Colonic mucosa (tissue), 4 donors: ENCODE results near the gene ABCG1. TPM values are rescaled to one million over a fixed set of nuclear protein-coding genes. Genes with fewer than 3 reads are reported as not detected.

Experiments
- DNase-seq: peaks from one replicate; pipeline ENCODE4 v3.0.0-alpha.2; 2020
- H3K27ac ChIP-seq: fragments of 200-600 bp; one replicate; pipeline ENCODE4 v1.8.0; 2021
- H3K27me3 ChIP-seq: fragments of 200-600 bp; one replicate; pipeline ENCODE4 v1.8.0; 2021
- H3K36me3 ChIP-seq: fragments of 200-600 bp; one replicate; pipeline ENCODE4 v1.8.0; 2021
- H3K4me1 ChIP-seq: fragments of 200-600 bp; one replicate; pipeline ENCODE4 v1.8.0; 2021; ENCODE audit warnings: mild to moderate bottlenecking
- H3K4me3 ChIP-seq: fragments of 200-600 bp; one replicate; pipeline ENCODE4 v1.8.0; 2021
- H3K9ac ChIP-seq, 2 donors: one replicate each; pipeline ENCODE4 v1.7.0; 2013; ENCODE audit warnings: control low read depth in 2 of 2, low read depth in 2 of 2, low read length in 2 of 2
- H3K9me3 ChIP-seq: fragments of 200-600 bp; one replicate; pipeline ENCODE4 v1.8.0; 2021
- CTCF ChIP-seq: fragments of 200-600 bp; IDR thresholded peaks from one replicate; pipeline ENCODE4 v1.8.0; 2022; ENCODE audit warnings: antibody characterized with exemption, mild to moderate bottlenecking
- intact Hi-C: fragments of 100-400 bp; cut with DNase I; formaldehyde crosslinking; loops from one replicate; pipeline ENCODE4 v1.14.1; 2022
- total RNA-seq, 2 donors: library from RNA; stranded (reverse); fragmentation: NEBNext Ultra II Directional in 1 of 2; extraction: Animal tissue kit (Norgen Biotek cat#: 25700) in 1 of 2; gene quantifications; one replicate each; pipeline ENCODE4 v1.2.1, GENCODE V29; 2021
- donor health status: healthy.
- donor health status: DM: no; HTN: no; CAD: no.
- donor health status: DM: no; HTN: no; CAD: no.

The ABCG1 gene
- total RNA-seq, 2 donors from 2014 or later: 13.8 to 60.0 TPM

GRCh38 chr21:42313501-42313969 lies 94.6 kb downstream of the ABCG1 start:
- Histone ChIP-seq H3K4me1 (no peaks in the 10 kb centered on the region), H3K9me3 (no peaks in the 10 kb centered on the region), H3K4me3 (peak overlapping the region; percentile 28), H3K36me3 (no peaks in the 10 kb centered on the region), H3K27me3 (peaks cover 2% of the 10 kb centered on the region), H3K9ac (peak overlapping the region; percentile 44 to 70), H3K27ac (peak overlapping the region; percentile 93)
- DNase-seq: peak; percentile 87
- intact Hi-C loops: no loop called here
- TF ChIP-seq CTCF: no peak

- Histone ChIP-seq H3K4me3 (peak overlapping the region; percentile 28), H3K9me3 (no peaks in the 10 kb centered on the region), H3K27me3 (no peaks in the 10 kb centered on the region), H3K4me1 (no peaks in the 10 kb centered on the region), H3K9ac (peak overlapping the region; percentile 31 to 70), H3K36me3 (no peaks in the 10 kb centered on the region), H3K27ac (peak overlapping the region; percentile 93)
- intact Hi-C loops: no loop called here
- no peak for TF ChIP-seq CTCF
- peak; percentile 70 for DNase-seq
Measured at GRCh38 chr21:42314616-42315295, 95.8 kb downstream of the ABCG1 start.

- Histone ChIP-seq H3K4me1 (no peaks in the 10 kb centered on the region), H3K9ac (peak within 1 kb of the TSS; percentile 31 to 70), H3K36me3 (no peaks in the 10 kb centered on the region), H3K4me3 (peak within 1 kb of the TSS; percentile 28), H3K27ac (peak within 1 kb of the TSS; percentile 93), H3K27me3 (no peaks in the 10 kb centered on the region), H3K9me3 (no peaks in the 10 kb centered on the region)
- no peak for TF ChIP-seq CTCF
- peak; percentile 85 for DNase-seq
- intact Hi-C loops: no loop called here
Measured at GRCh38 chr21:42315296-42315891, 96.5 kb downstream of the ABCG1 start, which contains the start of gene TFF3. Gene TFF3 (minus strand): TSS chr21:42315409. CDS start chr21:42315374, 35 bp downstream.

GRCh38 chr21:42316891-42317290 lies 98.0 kb downstream of the ABCG1 start:
- Histone ChIP-seq H3K9me3 (no peaks in the 10 kb centered on the region), H3K27ac (peak overlapping the region; percentile 93), H3K9ac (peak overlapping the region in 1 of 2 donors; percentile 80), H3K4me1 (no peaks in the 10 kb centered on the region), H3K4me3 (no peak overlapping the region), H3K27me3 (no peaks in the 10 kb centered on the region), H3K36me3 (no peaks in the 10 kb centered on the region)
- intact Hi-C loops: no loop called here
- TF ChIP-seq CTCF: no peak
- peak; percentile 93 for DNase-seq

GRCh38 chr21:42317341-42317741 lies 98.4 kb downstream of the ABCG1 start:
- Histone ChIP-seq H3K9me3 (no peaks in the 10 kb centered on the region), H3K27ac (peak overlapping the region; percentile 93), H3K4me3 (no peak overlapping the region), H3K4me1 (no peaks in the 10 kb centered on the region), H3K36me3 (no peaks in the 10 kb centered on the region), H3K9ac (peak overlapping the region in 1 of 2 donors; percentile 80), H3K27me3 (no peaks in the 10 kb centered on the region)
- TF ChIP-seq CTCF: no peak
- intact Hi-C loops: no loop called here
- peak; percentile 77 for DNase-seq
